GM21825 (cell line): ENCODE data around the gene ENC1.

Experiments used
- ATAC-seq: cut with Tn5 transposase; IDR thresholded peaks from one replicate; pipeline ENCODE4 v1.9.1; 2021; ENCODE audit warnings: mild to moderate bottlenecking, moderate library complexity; ENCODE audit not compliant: unreplicated experiment

Gene ENC1

GRCh38 chr5:74657165-74657564, 16.6 kb upstream of the ENC1 start:
- ATAC-seq, result no peak

- ATAC-seq, result no peak
Observed at GRCh38 chr5:74655716-74656115, 15.2 kb upstream of the ENC1 start.

GRCh38 chr5:74655206-74655605, 14.7 kb upstream of the ENC1 start:
- ATAC-seq, result no peak

GRCh38 chr5:74653991-74654390, 13.5 kb upstream of the ENC1 start:
- no peak for ATAC-seq

GRCh38 chr5:74652576-74652975, 12.0 kb upstream of the ENC1 start:
- no peak for ATAC-seq

GRCh38 chr5:74651710-74652109, 11.2 kb upstream of the ENC1 start:
- no peak for ATAC-seq

- no peak for ATAC-seq
Observed at GRCh38 chr5:74649421-74649973, 9.0 kb upstream of the ENC1 start.

- peak; percentile 61 for ATAC-seq
Observed at GRCh38 chr5:74648835-74649293, 8.3 kb upstream of the ENC1 start.

GRCh38 chr5:74647096-74647495, 6.6 kb upstream of the ENC1 start:
- no peak for ATAC-seq

- ATAC-seq, result no peak
Observed at GRCh38 chr5:74643111-74643562, 2.6 kb upstream of the ENC1 start.

- ATAC-seq, result no peak
Observed at GRCh38 chr5:74642543-74642863, 2.0 kb upstream of the ENC1 start.

- ATAC-seq, result no peak
Observed at GRCh38 chr5:74641735-74642542, 1.4 kb upstream of the ENC1 start.

GRCh38 chr5:74640954-74641734, 616 bp upstream of the ENC1 start:
- ATAC-seq, result peak; percentile 15

- peak; percentile 13 for ATAC-seq
Observed at GRCh38 chr5:74639807-74640449, 600 bp downstream of the ENC1 start.

GRCh38 chr5:74638970-74639806, 1.3 kb downstream of the ENC1 start:
- peak; percentile 32 for ATAC-seq

- no peak for ATAC-seq
Observed at GRCh38 chr5:74638544-74638969, 2.0 kb downstream of the ENC1 start.

- ATAC-seq, result no peak
Observed at GRCh38 chr5:74636552-74636951, 4.0 kb downstream of the ENC1 start.

GRCh38 chr5:74636149-74636548, 4.4 kb downstream of the ENC1 start:
- ATAC-seq, result no peak

GRCh38 chr5:74634611-74635286, 5.8 kb downstream of the ENC1 start:
- no peak for ATAC-seq

- no peak for ATAC-seq
Observed at GRCh38 chr5:74633695-74634094, 6.8 kb downstream of the ENC1 start.
